Glomerular endothelial cell (primary cell): Measurements from ENCODE around the gene WNT3A. TPM values are rescaled to one million over a fixed set of nuclear protein-coding genes. Genes with fewer than 3 reads are reported as not detected.
"Not testable (repeated sequence)": the region's sequence is repeated elsewhere in the genome, so short reads cannot be mapped to it uniquely, and the experiment has no call there.

ENCODE experiments used
- DNase-seq: peaks from one replicate; pipeline ENCODE4 v3.0.0-alpha.2; 2011; ENCODE audit warnings: low read depth, low spot score; ENCODE audit errors: extremely low read depth
- total RNA-seq: library from RNA; depleted of rRNA; stranded (reverse); fragments of >200 nt; gene quantifications from 2 replicates; pipeline ENCODE4 v1.2.3, GENCODE V29; 2015

WNT3A gene, protein sequence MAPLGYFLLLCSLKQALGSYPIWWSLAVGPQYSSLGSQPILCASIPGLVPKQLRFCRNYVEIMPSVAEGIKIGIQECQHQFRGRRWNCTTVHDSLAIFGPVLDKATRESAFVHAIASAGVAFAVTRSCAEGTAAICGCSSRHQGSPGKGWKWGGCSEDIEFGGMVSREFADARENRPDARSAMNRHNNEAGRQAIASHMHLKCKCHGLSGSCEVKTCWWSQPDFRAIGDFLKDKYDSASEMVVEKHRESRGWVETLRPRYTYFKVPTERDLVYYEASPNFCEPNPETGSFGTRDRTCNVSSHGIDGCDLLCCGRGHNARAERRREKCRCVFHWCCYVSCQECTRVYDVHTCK
- not detected in 2 replicates for total RNA-seq

DNA sequence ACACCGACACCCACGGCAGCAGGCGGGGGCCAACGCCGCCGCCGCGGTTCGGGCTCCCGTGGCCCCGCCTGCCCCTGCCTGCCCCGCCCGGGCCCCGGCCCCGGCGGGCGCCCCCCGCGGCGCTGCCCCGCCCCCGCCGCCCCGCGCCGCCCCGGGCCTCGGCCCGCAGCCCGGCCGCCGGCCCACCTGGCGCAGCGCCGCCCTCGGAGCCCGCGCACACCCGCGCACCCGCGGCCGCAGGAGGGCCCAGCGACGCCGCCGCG lies at the start of gene WNT3A:
TSS of gene WNT3A (plus strand) at position 213 of the 263 bp plus-strand sequence. CDS start 131 bp downstream, outside the sequence.
- DNase-seq = no peak

DNA sequence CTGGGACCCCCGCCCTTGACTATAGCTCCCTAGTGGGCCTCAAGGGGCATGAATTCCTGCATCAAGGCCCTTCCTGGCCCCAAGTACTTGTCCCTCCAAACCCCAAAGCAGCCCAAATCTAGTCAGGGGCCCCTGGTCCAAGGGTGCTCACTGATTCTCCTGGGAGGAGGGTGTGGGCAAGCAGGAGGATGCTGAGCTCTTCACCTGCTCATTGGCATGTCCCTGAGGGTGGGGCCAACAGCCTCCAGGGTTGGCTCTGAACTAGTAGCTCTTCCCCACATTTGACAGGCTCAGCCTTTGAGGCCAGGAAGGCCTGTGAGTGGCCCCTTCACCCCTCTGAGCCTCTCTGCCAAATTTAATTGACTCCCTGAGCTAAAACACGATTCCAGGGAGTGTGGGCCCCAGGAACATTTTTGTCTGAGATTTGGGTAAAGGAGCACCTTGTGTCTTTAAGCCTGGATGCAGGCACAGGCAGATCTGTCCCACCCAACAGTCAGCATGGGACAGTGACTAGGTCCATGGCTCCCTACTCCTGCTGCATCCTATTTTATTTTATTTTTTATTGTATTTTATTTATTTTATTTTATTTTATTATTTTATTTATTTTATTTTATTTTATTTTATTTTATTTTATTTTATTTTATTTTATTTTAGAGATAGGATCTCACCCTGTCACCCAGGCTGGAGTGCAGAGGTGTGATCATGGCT lies 48.0 kb upstream of the WNT3A start:
- no peak for DNase-seq

DNA sequence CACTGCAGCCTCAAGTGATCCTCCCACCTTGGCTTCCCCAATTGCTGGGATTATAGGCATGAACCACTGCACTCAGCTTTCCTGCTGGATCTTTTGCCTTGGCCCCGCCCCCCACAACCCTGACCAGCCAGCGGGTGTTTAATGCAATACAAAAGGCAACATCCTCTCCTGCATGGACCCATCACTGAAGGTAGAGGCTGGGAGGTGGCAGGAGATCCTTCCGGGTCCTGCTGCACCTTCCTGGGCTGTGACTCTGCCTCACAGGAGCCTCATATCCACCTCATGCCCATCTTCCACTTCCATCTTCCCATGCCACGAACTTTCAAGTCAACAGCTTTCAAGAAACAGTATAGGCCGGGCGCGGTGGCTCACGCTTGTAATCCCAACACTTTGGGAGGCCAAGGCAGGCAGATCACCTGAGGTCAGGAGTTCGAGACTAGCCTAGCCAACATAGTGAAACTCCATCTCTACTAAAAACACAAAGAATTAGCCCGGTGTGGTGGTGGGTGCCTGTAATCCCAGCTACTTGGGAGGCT lies 47.4 kb upstream of the WNT3A start:
- no peak for DNase-seq

DNA sequence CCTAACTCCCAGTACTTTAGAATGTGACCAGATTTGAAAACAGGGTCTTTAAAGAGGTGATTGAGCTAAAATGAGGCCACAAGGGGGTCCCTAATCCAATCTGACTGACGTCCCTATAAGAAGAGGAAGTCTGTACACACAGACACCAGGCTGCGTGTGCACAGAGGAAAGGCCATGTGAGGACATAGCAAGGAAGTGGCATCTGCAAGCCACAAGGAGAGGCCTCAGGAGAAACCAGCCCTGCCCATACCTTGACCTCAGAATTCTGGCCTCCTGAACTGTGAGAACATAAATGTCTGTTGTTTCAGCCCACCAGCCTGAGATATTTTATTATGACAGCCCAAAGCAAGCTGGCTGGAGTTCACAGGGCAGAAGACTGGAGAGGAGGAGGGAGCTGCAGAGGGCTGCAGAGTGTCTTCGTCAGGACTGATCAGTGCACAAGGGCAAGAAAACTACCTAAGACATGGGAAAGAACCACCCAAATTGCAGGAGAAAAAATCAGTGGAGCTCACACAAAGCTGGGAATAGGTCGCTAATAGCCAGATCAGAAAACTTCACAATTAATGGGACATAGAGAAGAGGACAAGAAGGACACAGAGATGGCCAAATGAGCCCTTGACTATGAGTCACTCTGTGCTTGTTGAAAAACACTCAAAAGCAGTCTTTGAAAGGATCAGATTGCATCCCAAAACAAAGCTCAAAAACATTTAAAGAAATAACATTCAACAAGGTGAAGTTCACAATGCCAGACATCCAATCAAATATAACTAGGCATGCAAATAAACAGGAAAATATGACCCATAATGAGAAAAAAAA lies 44.9 kb upstream of the WNT3A start:
- DNase-seq = no peak

DNA sequence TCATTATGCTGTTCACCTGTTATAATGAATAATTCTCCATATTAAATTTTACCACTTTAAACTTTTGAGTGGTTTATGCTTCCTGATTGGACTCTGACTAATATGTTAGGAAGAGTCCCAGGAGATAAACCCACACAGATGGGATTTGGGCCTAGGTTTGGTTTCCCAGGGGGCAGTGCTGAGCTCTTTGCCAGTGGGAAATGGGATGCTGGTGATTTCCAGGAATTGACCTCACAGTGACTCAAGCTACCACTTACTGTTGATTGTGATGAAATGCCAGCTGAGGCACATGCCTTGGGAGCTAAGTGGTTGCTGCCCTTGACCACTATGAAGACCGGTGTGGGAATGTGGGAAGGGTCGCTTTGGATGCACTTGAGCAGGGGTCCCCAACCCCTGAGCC lies 40.1 kb upstream of the WNT3A start:
- not testable (repeated sequence) for DNase-seq

DNA sequence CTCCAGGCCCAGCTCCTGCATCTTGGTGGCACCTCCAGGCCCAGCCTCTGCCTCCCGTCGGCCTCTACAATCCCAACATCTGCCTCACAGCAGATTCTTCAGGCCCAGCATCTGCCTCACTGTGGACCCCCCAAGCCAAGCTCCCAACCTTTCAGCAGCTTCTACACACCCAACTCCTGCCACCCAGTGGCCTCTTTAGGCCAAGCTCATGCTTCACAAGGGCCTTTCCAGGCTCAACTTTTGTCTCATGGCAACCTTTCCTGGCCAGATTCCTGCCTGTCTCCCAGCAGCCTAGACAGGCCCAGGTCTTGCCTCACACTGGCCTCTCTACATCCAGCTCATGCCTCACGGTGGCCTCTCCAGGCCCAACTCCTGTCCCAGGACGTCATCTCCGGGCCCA lies 39.0 kb upstream of the WNT3A start:
- DNase-seq = not testable (repeated sequence)

DNA sequence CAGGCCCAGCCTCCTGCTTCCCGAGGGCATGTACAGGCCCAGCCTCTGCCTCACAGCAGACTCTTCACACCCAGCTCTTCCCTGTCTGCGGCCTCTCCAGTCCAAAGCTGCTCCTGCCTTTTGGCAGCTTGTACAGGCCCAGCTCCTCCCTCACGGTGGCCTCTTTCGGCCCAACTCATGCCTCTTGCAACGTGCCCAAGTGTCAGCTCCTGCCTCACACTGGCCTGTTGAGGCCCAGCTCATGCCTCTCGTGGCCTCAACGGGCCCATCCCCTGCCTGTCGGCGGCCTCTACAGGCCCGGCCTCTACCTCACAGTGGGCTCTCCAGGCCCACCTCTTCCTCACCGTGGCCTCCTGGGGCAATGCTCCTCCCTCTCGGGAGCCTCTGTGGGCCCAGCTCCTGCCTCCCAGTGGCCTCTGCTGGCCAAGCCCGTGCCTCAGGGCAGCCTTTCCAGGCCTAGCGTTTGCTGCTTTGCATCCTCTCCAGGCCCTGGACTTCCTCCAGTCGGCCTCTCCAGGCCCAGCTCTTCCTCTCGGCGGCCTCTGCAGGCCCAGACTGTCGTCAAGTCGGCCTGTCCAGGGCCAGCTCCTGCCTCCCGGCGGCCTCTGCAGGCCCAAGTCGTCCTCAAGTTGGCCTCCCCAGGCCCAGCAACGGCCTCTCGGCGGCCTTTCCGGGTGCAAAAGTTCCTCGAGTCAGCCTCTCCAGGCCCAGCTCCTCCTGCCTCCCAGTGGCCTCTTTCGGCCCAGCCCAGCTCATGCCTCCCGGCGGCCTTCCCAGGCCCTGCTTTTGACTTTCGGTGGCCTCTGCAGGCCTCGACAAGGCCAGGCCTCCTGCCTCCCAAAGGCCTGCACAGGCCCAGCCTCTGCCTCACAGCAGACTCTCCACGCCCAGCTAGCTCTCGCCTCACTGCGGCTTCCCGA lies 36.5 kb upstream of the WNT3A start:
- DNase-seq = not testable (repeated sequence)

DNA sequence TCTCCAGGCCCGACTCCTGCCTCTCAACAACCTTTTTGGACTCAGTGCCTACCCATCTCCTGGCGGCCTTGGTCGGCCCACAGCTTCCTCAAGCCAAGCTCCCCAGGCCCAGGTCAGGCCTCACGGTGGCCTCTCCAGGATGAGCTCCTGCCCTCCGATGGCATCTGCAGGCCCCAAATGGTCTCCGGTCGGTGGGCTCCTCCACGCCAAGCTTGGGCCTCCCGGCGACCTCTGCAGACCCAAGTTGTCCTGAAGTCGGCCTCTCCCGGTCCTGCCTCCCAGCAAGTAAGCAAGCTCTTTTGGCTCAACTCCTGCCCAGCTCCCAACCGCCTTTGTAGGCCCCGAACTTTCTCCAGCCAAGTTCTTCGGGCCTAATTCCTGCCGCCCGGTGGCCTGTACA lies 35.6 kb upstream of the WNT3A start:
- DNase-seq = not testable (repeated sequence)

DNA sequence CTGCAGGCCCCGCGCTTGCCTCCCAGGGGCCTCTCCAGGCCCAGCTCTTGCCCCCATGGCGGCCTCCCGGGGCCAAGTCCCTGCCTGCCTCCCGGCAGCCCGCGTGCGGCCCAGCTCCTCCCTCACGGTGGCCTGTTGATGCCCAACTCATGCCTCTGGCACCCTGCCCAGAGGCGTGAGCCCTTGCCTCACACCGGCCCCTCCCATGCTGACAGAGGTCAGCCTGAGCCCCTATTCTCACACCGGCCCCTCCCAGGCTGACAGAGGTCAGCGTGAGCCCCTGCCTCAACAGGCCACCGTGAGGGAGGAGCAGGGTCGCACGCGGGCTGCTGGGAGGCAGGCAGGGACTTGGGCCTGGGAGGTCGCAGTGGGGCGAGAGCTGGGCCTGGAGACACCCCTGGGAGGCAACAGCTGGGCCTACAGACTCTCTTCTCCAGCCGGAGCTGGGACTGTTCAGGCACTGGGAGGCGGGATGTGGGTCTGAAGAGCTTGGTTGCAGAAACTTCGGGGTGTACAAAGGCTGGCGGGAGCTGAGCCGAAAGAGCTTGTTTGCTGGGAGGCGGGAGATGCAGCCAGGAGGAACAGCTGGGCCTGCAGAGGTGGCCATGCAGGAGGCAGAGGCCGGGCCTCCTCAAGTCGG lies 35.0 kb upstream of the WNT3A start:
- not testable (repeated sequence) for DNase-seq

DNA sequence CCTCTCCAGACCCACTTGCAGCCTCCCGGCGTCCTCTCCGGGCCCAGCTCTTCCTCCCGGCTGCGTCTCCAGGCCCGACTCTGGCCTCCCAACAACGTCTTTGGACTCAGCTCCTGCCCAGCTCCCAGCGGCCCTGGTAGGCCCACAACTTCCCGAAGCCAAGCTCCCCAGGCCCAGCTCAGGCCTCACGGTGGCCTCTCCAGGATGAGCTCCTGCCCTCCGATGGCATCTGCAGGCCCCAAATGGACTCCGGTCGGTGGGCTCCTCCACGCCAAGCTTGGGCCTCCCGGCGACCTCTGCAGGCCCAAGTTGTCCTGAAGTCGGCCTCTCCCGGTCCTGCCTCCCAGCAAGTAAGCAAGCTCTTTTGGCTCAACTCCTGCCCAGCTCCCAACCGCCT lies 34.5 kb upstream of the WNT3A start:
- DNase-seq = not testable (repeated sequence)

DNA sequence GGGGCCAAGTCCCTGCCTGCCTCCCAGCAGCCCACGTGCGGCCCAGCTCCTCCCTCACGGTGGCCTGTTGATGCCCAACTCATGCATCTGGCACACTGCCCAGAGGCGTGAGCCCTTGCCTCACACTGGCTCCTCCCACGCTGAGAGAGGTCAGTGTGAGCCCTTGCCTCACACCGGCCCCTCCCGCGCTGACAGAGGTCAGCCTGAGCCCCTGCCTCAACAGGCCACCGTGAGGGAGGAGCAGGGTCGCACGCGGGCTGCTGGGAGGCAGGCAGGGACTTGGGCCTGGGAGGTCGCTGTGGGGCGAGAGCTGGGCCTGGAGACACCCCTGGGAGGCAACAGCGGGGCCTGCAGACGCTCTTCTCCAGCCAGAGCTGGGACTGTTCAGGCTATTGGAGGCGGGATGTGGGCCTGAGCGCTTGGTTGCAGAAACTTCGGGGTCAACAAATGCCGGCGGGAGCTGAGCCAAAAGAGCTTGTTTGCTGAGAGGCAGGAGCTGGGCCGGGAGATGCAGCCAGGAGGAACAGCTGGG lies 33.9 kb upstream of the WNT3A start:
- not testable (repeated sequence) for DNase-seq

DNA sequence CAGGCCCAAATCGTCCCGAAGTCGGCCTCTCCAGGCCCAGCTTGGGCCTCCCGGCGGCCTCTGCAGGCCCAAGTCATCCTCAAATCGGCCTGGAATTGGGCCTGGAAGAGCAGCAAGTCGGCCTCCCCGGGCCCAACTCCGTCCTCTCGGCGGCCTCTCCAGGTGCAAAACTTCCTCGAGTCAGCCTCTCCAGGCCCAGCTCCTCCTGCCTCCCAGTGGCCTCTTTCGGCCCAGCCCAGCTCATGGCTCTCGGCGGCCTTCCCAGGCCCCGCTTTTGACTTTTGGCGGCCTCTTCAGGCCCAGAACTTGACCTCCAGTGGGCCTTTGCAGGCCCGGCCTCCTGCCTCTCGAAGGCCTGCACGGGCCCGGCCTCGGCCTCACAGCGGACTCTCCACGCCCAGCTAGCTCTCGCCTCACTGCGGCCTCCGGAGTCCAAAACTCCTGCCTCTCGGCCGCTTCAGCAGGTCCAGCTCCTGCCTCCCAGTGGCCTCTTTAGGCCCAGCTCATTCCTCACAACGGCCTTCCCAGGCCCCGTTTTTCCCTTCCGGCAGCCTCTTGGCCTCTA lies 33.0 kb upstream of the WNT3A start:
- not testable (repeated sequence) for DNase-seq

DNA sequence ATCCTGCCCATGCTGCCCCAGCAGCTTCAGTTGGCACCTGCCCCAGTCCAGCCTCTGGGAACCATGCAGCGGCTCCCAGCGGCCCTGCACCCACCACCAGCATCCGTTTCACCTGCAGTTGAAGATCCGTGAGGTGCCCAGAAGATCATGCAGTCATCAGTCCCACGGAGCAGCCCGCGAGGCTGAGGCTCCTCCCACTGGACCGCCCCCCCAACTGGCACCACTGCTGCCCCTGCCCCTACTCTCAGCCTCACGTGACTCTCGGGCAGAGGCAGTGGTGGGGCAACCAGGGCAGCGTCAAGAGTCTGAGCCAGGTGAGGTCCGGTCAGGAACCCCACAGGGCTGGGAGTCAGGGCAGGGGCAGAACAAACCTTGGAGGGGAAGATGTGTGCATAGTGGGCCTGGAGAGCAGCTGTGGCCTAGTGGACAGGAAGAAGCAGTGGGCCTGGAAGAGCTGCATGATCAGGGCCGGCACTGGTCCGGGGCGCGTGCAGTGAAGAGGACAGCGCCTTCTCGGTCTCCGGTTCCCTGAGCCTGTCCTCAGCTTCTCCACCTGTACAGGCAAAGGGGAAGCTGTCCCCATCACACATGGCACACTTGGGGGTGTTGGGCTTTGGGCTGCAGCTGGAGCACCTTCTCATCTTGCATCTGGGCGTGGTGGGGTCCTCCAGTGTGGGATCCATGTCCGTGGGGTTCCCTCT lies 31.1 kb upstream of the WNT3A start:
- not testable (repeated sequence) for DNase-seq

DNA sequence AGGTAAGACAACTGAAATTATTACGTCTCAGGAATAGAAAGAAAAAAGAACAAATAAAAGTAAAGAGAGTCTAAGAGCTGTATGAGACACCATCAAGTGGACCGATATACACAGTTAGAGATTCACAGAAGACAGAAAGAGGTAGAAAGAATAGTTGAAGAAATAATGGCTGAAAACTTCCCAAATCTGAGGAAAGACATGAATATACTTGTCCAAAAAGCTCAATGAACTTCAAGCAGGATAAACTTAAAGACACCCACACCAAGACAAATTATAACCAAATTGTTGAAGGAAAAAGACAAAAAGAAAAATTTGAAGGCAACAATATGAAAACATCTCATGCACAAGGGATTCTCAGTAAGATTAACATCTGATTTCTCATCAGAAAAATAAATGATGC lies 19.6 kb upstream of the WNT3A start:
- no peak for DNase-seq

DNA sequence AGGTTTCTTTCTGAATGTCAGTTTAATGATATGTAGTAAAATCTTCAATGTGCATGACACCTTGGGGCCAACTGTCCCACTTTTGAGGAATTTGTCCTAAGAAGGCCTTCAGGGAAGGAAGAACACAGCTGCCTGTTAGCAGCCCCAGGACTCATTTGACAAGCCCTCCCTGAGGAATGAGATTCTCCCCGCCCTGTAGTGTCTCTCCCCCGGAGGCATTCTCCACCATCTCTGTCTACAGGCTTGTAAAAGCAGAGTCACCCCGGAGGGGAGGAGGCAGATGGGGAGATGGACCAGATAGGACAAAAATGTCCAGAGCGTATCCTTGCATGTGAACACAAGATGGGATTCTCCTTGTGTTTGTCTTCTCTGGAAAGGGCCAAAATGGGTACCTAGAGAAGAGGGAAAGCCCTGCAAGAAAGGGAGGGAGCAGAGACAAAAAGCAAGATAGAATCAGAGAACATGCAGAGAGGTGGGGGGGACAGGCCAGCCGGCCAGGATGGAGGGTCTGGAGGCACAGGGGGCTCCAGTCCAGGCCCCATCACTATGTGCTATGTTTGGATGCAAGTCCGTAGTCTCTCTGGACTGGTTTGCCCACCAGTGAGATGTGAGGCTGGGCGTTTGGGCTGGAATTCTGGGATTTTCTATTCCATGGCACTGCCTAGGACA lies 12.0 kb upstream of the WNT3A start:
- DNase-seq = no peak

DNA sequence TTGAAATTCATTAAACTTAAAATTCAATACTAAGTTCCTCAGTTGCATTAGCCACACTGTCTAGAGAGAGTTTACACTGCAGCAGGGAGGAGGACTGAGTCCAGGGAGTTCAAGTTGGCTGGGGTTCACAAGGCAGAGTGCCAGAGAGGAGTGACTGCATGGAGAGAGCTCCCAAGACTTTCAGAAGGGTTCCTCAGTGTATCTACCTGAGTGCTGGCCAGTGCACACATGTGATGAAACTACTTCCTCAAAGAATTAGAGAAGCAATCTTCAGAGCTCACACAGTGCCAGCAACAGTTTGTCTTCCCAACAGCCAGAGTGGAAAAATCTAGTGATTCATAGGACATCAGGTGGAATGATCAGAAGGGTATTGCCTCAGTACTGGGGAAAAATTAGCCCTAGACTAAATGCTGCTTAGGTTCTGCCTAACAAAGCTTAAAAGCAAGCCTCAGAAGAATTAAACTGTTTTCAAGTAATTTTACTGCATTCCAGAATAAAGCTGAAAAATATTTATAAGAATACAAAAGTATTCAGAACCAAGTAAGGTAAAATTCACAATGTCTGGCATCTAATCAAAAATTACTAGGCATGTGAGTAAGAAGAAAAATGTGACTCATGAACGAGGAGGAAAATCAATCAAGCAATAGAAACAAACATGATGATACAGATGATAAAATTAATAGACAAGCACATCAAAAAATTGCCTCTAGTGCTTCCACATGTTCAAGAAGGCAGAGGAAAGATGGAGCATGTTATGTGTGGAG lies 10.4 kb upstream of the WNT3A start:
- DNase-seq = no peak

DNA sequence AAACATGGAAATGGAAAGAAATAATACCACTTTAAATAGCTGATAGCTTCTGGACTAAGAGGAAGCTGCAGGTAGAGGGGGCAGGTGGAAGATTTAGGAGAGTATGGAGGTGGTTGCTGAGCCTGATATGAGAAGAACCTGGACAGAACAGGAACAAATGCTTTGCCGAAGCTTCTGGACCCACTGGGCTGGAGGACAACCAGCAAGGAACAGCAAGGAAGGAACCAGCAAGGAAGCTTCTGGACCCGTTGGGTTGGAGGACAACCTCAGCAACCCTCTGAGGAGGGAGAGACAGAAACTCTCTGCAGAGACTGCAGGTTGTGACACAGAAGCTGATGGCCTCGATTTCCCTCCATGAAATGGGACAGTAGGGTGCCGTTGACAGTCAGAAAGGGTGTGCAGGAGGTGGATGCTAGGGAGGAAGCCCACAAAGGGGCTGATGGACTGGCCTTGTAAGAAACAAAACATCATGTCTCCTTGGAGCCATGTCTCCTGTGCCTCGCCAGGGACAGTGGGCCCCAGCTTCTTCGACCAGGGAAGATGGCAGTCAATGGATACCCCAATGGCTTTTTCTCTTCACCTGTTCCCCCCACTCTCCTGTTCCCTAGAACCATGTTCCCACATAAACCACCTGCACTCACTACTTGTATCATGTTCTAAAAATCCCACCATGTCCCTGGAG lies 8.3 kb upstream of the WNT3A start:
- no peak for DNase-seq
